Breast epithelium (tissue), 4 donors: ENCODE measurements around the gene ACTN4. TPM values are rescaled to one million over a fixed set of nuclear protein-coding genes. Genes with fewer than 3 reads are reported as not detected.

Experiments
- DNase-seq, 2 donors: peaks; one replicate each; pipeline ENCODE4 v3.0.0-alpha.2; 2019; ENCODE audit warnings: low spot score in 2 of 2
- H3K27ac ChIP-seq, 2 donors: fragments of 200-600 bp; sonication (generic) in 1 of 2; one replicate each; pipeline ENCODE4 v1.5.1; 2016 to 2019; ENCODE audit warnings: mild to moderate bottlenecking in 1 of 2
- H3K27me3 ChIP-seq, 2 donors: fragments of 200-600 bp; sonication (generic) in 1 of 2; one replicate each; pipeline versions ENCODE4 v1.5.1 to v1.6.0; 2017 to 2019; ENCODE audit warnings: control low read depth in 1 of 2, mild to moderate bottlenecking in 1 of 2
- H3K36me3 ChIP-seq: fragments of 200-600 bp; one replicate; pipeline ENCODE4 v1.5.1; 2019
- H3K4me1 ChIP-seq, 2 donors: fragments of 200-600 bp; sonication (generic); one replicate each; pipeline ENCODE4 v1.5.1; 2016 to 2019; ENCODE audit warnings: control low read depth in 1 of 2
- H3K4me3 ChIP-seq, 3 donors: fragments of 200-600 bp; sonication (generic); 1 replicate in 2 of 3; 2 replicates in 1 of 3; pipeline ENCODE4 v1.5.1; 2016 to 2019; ENCODE audit warnings: mild to moderate bottlenecking in 3 of 3, moderate library complexity in 2 of 3
- H3K9me3 ChIP-seq, 2 donors: fragments of 200-600 bp; sonication (generic) in 1 of 2; one replicate each; pipeline ENCODE4 v1.5.1; 2016 to 2019; ENCODE audit warnings: control low read depth in 1 of 2
- POLR2A ChIP-seq: fragments of 450-650 bp; IDR thresholded peaks from one replicate; pipeline ENCODE4 v1.6.1; 2016; ENCODE audit warnings: antibody characterized with exemption, mild to moderate bottlenecking, moderate library complexity
- POLR2AphosphoS5 ChIP-seq, 3 donors: sonication (generic); formaldehyde crosslinking; IDR thresholded peaks; one replicate each; pipeline ENCODE4 v1.6.1; 2017; ENCODE audit warnings: antibody characterized with exemption in 3 of 3
- intact Hi-C: fragments of 100-400 bp; cut with DNase I; formaldehyde crosslinking; loops from one replicate; pipeline ENCODE4 v1.15.1; 2023; ENCODE audit warnings: low total_unique reads
- total RNA-seq, 3 donors: library from RNA; depleted of rRNA; stranded (reverse); fragments of >200 nt; gene quantifications; one replicate each; pipeline ENCODE4 v1.1.0, GENCODE V29; 2016
- TF ChIP-seq, protein P1 (sequence below), 3 donors: fragments of 450-650 bp; IDR thresholded peaks; one replicate each; pipeline ENCODE4 v1.5.1; 2016 to 2017; ENCODE audit warnings: antibody characterized with exemption in 3 of 3, mild to moderate bottlenecking in 3 of 3, moderate library complexity in 3 of 3

The ACTN4 gene
- total RNA-seq, 3 donors from 2014 or later: 182 to 296 (median 269) TPM

DNA sequence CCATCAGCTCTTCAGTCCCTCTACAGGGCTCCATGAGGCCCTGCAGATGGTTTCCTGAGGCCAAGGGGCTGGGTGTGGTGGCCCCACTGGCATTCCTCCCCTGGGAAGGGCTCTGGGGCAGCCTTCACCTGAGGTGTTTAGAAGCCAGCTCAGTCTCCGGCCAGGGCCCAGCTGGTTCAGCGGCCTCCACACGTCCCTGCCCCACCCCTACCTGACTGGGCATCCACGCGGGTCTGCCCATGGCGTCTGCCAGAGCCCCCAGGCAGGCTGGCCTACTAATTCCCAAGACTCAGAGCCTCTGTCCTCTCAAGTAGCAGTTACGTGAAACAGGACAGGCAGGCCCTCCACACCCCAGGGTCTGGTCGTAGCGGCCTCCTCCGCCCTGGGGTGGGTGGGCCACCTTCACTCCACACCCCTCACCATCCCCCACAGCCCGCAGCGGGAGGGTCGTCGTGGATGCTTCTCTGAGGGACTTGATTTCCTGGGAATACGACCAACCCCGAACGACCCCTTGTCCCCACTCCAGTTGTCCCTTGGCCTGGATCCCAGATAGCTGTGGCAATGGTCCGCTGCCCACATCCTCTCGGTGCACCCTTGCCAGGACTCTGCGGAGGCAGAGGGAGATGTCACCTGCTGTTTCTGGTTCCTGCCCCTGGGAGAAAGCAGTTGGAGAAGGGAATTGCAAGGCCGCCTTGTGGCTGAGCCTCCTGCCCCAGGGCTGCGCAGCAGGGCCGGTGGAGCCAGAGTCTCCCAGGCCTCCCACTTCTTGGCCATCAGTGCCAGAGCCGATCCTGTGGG lies 72.5 kb downstream of the ACTN4 start:
- Histone ChIP-seq H3K36me3 (peaks cover 10% of the 10 kb centered on the region), H3K4me3 (peak overlapping the region in 1 of 3 donors; percentile 13), H3K4me1 (peaks cover 12 to 24% of the 10 kb centered on the region in 2 donors), H3K27ac (peak overlapping the region; percentile 82 to 92), H3K9me3 (no peaks in the 10 kb centered on the region), H3K27me3 (no peaks in the 10 kb centered on the region)
- peak in 1 of 2 donors; percentile 87 for DNase-seq
- intact Hi-C loops: no loop called here
- TF ChIP-seq POLR2AphosphoS5 (IDR thresholded peaks at IDR 0.05): peak in 2 of 3 donors; percentile 21 to 55
- no peak for TF ChIP-seq POLR2A
- TF ChIP-seq, protein P1, sequence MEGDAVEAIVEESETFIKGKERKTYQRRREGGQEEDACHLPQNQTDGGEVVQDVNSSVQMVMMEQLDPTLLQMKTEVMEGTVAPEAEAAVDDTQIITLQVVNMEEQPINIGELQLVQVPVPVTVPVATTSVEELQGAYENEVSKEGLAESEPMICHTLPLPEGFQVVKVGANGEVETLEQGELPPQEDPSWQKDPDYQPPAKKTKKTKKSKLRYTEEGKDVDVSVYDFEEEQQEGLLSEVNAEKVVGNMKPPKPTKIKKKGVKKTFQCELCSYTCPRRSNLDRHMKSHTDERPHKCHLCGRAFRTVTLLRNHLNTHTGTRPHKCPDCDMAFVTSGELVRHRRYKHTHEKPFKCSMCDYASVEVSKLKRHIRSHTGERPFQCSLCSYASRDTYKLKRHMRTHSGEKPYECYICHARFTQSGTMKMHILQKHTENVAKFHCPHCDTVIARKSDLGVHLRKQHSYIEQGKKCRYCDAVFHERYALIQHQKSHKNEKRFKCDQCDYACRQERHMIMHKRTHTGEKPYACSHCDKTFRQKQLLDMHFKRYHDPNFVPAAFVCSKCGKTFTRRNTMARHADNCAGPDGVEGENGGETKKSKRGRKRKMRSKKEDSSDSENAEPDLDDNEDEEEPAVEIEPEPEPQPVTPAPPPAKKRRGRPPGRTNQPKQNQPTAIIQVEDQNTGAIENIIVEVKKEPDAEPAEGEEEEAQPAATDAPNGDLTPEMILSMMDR (IDR thresholded peaks at IDR 0.05): peak in 2 of 3 donors; percentile 12 to 46

DNA sequence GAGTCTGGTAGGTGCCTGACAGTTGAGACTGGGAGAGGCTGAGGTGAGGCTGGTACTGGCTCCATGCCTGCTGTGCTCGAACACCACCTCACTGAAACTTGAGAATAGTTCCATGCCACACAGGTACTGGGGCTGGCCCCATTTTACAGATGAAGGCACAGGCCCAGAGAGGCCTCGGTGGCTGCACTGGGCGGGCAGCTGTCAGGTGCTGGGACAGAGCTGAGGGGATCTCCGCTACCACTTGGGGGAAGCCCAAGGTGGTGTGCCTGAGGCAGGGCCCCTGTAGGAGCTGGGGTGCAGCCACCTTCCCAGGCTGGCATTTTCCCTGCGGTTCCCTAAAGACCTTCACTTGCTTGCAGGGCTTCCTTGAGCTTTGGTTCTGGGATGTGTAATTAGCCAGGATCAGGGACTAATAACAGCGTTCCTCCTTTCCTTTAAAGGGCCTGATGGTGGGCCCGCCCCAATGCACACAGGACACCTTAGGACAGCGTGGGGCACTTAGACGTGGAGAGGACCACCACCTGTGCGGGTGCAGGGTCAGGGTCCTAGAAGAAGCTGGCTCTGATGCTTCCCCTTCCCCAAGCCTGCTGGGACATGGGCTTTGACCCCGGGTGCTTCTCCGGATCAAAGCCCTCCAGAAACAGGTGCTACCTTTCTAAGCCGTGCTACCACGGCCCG lies 73.2 kb downstream of the ACTN4 start:
- Histone ChIP-seq H3K4me3 (no peak overlapping the region), H3K27ac (peak overlapping the region; percentile 82 to 92), H3K9me3 (no peaks in the 10 kb centered on the region), H3K36me3 (peaks cover 10% of the 10 kb centered on the region), H3K27me3 (no peaks in the 10 kb centered on the region), H3K4me1 (peaks cover 12 to 24% of the 10 kb centered on the region in 2 donors)
- DNase-seq: no peak
- intact Hi-C loops: no loop called here
- TF ChIP-seq POLR2AphosphoS5 (IDR thresholded peaks at IDR 0.05) (no peak), POLR2A (no peak)
- TF ChIP-seq, protein P1 (IDR thresholded peaks at IDR 0.05): no peak

DNA sequence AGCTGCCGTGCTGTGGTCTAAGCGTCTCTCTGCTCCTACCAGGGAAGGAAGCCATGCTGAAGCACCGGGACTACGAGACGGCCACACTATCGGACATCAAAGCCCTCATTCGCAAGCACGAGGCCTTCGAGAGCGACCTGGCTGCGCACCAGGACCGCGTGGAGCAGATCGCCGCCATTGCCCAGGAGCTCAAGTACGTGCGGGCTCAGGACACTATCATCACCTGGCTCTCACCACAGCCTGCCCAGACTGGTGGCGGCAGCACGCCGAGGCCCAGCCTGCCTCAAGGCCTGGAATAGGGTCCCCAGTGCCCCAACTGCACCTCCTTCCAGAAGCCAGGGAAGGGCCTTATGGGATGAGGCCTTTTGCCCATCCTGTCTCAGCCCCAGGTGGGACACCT lies 74.0 kb downstream of the ACTN4 start:
- TF ChIP-seq POLR2AphosphoS5 (IDR thresholded peaks at IDR 0.05) (no peak), POLR2A (no peak)
- TF ChIP-seq, protein P1 (IDR thresholded peaks at IDR 0.05): no peak
- Histone ChIP-seq H3K4me3 (no peak overlapping the region), H3K9me3 (no peaks in the 10 kb centered on the region), H3K27me3 (no peaks in the 10 kb centered on the region), H3K27ac (peak overlapping the region; percentile 82 to 92), H3K4me1 (peaks cover 12 to 24% of the 10 kb centered on the region in 2 donors), H3K36me3 (peaks cover 10% of the 10 kb centered on the region)
- intact Hi-C loops: no loop called here
- DNase-seq: no peak

DNA sequence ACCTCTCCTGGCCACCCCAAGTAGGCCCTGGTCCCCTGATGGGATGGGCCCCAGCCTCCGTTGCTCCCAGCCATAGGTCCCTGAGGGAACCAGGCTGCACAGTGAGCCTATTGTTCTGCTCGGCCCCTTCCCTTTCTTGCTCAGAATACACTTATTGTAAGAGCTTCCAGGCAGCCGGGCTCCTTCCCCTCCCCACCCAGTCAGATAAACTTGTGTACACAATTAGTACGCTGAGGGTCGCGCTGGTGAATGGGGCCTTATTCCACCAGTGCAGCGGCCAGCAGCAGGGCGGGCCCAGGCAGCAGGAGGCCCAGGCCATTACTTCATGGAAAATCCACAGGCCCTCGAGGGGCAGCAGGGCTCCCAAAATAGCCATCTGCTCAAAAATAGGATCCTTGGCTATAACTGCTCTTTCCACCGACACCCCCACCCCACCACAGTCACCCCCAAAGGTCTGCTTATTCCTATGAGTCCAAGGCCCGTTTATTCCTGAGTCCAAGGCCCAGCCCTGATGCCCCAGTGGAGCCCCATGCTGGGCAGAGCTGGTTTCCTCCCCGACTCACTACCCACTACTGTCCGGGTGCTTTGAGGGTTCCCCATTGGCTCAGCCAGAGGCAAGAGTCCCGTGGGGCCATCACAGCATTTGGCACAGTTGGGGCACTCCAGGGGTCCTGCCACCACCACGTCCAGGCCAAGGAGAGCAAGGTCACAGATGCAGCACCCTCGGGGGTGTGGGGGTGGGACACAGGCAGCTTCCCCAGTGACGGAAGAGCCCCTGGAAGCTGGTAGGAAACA lies 74.7 kb downstream of the ACTN4 start:
- no peak for DNase-seq
- no peaks in the 10 kb centered on the region for H3K27me3 ChIP-seq
- peak overlapping the region; percentile 82 to 92 for H3K27ac ChIP-seq
- H3K4me1 ChIP-seq: peaks cover 12 to 24% of the 10 kb centered on the region in 2 donors
- H3K9me3 ChIP-seq: no peaks in the 10 kb centered on the region
- intact Hi-C loops: no loop called here
- H3K4me3 ChIP-seq: no peak overlapping the region
- TF ChIP-seq, protein P1 (IDR thresholded peaks at IDR 0.05): no peak
- TF ChIP-seq POLR2A (no peak), POLR2AphosphoS5 (IDR thresholded peaks at IDR 0.05) (no peak)
- H3K36me3 ChIP-seq: peaks cover 9% of the 10 kb centered on the region
